Gastrocnemius medialis (tissue), 4 donors: ENCODE measurements around the gene DNMBP.
A peak's percentile ranks its signal among the peaks of the same experiment; 100 is the strongest.

Experiments
- POLR2A ChIP-seq, 2 donors: fragments of 450-650 bp; IDR thresholded peaks; one replicate each; pipeline ENCODE4 v1.6.1; 2017; ENCODE audit warnings: antibody characterized with exemption in 2 of 2, mild to moderate bottlenecking in 2 of 2, moderate library complexity in 2 of 2
- TF ChIP-seq, protein P1 (sequence below), 5 experiments: fragments of 450-650 bp in 3 of 5; fragments of 200-600 bp in 2 of 5; sonication (generic) in 2 of 5; IDR thresholded peaks in 4 of 5; conservative IDR thresholded peaks in 1 of 5; 1 replicate in 4 of 5; 2 replicates in 1 of 5; pipeline ENCODE4 v1.5.1; 2016 to 2019; ENCODE audit warnings: antibody characterized with exemption in 5 of 5, mild to moderate bottlenecking in 3 of 5, moderate library complexity in 3 of 5

GRCh38 chr10:100009283-100009792 lies 409 bp downstream of the DNMBP start:
- TF ChIP-seq, protein P1, sequence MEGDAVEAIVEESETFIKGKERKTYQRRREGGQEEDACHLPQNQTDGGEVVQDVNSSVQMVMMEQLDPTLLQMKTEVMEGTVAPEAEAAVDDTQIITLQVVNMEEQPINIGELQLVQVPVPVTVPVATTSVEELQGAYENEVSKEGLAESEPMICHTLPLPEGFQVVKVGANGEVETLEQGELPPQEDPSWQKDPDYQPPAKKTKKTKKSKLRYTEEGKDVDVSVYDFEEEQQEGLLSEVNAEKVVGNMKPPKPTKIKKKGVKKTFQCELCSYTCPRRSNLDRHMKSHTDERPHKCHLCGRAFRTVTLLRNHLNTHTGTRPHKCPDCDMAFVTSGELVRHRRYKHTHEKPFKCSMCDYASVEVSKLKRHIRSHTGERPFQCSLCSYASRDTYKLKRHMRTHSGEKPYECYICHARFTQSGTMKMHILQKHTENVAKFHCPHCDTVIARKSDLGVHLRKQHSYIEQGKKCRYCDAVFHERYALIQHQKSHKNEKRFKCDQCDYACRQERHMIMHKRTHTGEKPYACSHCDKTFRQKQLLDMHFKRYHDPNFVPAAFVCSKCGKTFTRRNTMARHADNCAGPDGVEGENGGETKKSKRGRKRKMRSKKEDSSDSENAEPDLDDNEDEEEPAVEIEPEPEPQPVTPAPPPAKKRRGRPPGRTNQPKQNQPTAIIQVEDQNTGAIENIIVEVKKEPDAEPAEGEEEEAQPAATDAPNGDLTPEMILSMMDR (IDR thresholded peaks at IDR 0.05 in 4 of 5, conservative IDR thresholded peaks at IDR 0.05 in 1 of 5) = peak in 2 of 5 experiments; percentile 51 to 56
- TF ChIP-seq POLR2A (IDR thresholded peaks at IDR 0.05) = no peak
